NCI-H226 (cell line): Measurements from ENCODE around the gene NCR2.

Source experiments
- DNase-seq: peaks from one replicate; pipeline ENCODE4 v3.0.0-alpha.2; 2015

The NCR2 gene

DNA sequence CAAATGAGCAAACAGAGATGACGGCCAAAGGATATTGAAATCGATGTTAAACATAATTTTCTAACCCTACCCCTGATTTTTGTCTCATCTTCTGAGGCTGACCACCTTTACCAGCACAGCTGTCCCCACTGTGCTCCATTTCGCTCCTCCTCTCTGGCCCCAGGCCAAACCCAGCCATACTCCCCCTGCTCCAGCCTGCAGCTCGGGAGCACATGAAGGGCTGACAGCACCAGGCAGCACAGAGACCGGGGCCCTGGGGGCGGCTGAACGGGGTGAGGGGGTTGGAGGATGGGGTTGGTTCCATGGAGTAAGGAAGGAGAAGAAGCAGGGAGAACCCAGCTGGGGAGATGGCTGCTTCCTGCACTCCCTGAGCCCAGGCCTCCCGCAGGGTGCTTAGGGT, 3.2 kb upstream of the NCR2 start:
- no peak for DNase-seq

DNA sequence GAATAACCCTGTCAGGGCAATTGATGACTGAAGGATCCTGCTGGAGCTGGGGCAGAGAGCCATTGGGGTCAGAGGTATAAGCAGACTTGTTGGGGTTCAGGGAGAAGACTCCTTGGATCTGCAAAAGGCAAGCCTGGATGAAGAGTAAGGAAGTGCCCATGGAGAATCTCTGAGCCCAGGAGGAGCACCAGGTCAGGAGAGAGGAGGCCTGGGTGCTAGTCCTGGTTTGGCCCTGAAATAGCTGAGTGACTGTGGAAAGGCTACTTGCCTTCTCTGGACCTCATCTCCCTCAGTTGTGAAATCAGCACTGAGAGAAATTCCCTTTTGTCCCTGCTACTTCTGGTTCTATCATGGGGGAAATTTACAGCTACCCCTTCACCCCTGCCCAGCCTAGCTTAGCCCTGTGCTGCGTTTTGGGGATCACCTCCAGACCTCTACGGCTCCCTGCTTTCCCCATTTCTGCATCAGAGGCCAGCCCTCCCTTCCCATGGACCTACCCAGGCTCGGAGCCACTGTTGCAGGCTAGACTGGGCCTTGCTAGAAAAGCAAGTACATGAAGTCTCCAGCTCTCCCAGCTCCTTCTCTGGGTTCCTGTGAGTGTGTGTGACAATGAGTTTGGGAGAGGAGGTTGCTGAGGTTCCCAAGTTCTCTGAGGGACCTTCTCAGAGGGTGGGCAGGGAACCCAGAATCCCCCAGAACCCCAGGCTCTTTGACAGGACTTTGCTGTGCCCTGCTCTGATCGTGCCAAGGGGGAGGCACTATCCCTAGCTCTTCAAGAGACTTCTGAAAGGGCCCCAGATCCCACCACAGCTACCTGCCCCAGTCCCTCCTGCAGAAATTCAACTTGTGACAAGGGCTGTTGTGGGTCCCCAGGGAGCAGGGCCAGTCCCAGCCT, 2.3 kb upstream of the NCR2 start:
- DNase-seq: no peak

DNA sequence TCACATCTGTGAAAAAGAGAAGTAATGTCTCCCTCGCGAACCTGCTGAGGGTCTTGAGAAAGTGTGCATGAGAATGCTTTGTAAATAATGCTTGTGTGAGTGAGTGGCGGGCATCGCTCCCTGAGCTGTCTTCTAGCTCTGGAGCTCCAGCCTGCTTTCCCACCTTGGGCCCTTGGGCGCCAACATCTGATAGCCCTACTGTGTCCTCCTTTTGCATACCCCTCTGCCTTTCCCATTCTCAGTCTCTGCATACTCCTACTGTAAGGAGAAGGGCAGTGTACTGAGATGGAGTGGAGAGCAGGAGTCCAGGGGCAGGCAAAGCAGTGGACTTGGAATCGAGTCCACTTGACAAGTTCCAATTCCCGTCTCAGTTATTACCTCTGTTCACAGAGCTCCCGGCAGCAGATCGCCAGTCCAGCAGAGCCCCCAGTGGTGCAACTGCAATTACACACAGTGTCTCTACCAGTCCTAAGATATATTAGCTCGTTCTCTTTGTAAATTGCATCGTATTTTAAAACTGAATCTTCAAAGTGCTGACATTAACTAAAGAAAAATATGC, 847 bp upstream of the NCR2 start:
- DNase-seq: no peak

DNA sequence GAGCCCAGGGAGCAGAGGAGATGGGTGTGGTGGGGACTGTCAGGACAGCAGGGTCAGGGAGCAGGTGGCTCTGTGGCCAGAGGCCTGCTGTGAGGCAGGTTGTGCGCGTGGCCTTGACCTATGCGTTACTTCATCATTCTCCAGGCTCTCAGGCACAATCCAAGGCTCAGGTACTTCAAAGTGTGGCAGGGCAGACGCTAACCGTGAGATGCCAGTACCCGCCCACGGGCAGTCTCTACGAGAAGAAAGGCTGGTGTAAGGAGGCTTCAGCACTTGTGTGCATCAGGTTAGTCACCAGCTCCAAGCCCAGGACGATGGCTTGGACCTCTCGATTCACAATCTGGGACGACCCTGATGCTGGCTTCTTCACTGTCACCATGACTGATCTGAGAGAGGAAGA, 535 bp downstream of the NCR2 start:
- no peak for DNase-seq

DNA sequence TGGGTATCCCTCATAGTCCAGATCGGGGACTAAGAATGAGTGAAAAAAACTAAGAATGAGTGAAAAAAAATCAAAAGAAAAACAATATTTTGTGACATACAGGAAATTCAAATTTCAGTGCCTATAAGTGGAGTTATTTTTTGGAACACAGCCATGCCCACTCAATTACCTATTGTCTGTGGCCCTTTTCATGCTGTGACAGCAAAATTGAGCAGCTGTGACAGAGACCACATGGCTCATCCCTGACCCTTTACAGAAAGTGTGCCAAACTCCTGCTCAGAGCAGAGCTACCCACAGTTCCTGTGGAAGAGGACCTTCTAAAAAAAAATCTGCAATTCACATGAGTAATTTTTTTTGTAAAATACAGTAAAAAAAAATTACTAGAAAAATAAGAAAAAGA, 1.4 kb downstream of the NCR2 start:
- no peak for DNase-seq

DNA sequence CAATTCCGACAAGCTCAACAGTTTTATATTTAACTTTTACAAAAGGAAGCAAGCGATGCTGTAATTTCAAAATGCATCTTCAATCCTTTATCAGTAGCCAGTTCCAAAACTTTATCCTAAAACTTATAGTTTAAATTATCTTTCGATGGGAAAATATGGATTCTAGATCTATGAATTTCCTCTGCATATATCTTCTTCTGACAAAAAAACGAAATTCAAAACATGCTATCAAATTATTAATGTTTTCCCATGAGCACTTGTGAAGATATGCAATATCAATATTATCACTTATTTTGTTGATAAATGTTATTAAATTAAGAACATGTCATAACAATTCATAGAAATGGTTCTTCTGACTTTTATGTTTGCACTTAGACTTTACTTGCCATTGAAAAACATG, 2.3 kb downstream of the NCR2 start:
- no peak for DNase-seq

DNA sequence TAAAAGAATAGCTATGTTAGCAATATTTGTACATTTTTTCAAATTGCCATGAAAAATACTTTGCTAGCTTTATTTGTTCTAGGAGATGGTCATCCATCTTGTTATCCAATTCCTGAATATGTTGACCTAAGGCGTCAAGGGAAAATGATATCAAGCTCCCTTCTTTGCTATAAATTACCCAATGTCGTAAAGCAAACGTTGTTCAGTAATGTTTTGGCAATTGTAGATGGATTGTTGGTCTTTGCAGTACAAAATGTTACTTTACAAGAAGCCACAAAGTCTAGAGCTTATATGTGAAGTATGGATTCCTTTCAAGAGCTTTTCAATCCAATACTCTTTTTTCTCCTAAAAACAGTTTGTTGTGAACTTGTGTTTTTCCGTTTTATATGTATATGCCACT, 3.3 kb downstream of the NCR2 start:
- DNase-seq: no peak

DNA sequence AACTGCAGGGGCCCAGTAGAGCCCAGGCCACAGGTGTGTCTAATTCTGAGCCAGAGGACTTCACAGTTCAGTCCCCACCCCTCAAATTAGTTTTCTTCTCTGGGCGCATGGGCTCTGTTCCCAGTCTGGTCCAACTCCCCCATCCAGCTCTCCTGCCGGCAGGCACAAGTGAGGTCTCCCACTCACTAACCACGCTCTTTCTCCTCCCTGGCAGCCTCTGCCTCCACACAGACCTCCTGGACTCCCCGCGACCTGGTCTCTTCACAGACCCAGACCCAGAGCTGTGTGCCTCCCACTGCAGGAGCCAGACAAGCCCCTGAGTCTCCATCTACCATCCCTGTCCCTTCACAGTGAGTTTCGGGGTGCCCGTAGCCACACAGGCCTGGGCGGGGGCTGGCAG, 6.2 kb downstream of the NCR2 start:
- no peak for DNase-seq

DNA sequence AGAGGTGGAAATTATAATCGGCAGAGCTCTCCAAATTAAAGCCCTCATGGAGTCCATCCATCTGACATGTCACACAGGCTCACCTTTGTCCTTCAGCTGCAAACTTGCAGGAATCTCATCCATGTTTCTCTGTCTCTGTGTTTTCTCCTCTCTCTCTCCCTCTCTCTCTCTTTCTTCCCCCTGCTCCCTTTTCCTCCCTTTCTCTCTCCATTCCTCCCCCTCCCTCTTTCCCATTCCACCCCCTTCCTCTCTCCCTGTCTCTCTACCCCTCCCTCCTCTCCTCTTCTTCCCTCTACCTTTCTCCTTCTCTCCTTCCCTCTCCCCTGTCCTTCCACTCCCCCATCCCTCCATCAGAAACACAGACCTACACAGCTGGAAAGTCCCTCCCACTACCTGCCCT, 6.8 kb downstream of the NCR2 start:
- no peak for DNase-seq

DNA sequence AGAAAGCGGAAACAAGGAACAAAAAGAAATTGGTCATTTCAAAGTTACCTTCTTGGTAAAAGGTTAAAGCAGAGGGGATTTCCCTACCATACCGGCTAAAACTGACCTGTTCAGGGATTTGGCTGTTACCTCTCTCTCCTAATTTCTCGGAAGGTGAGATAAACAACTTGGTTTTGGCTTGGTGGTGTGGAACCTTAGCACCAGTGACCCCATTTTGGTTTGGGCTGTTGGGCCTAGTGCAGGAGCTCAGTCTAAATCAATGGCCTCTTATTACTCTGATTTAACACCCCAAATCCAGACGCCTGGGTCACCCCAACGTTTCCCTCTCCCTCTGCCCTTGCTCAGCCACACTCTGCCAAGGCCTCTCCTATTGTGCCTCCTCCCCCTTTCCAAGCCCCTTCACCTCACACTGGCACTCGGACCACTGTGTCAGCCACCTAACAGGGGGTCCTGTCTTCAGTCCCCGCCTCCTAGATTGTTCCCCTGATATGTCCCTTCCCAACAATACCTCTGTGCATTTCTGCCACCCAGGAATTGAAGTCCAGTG, 8.3 kb downstream of the NCR2 start:
- no peak for DNase-seq

DNA sequence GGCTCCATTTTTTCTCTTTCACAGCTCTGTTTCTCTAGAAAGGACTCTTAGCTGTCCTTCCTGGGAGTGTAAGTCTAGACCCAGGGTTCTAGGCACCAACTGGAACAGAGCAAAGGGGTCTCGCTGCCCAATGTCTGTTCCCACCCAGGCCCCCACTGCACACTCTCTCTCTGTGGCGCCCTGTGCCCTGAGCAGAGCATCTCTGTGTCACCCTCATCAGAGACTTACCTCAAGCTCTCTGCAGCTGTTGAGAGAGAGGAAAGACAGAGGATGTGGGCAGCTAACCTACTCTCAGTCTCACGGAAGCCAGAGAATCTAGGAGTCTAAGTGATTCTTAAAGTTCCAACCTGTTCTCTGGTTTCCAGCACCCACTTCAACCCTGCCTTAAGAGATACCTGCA, 9.5 kb downstream of the NCR2 start:
- no peak for DNase-seq

DNA sequence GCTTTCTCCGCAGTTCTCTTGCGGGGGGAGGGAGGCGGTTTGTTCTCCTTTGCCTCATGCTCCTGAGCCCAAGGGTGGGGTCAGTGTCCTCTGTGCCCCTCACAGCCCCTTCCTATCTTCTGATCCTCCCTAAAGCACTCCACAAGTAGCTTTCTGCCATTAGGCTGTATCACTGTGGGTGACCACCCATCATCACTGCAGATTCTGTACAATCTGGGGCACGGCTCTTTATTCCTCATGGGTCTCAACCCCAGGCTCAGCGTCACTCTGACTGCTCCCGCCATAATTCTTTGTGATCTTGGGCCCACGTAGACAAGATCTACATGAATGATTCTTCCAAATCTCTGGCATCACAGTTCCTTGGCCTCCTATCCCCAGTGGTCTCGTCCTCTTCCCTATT, 10.5 kb downstream of the NCR2 start:
- DNase-seq: no peak

DNA sequence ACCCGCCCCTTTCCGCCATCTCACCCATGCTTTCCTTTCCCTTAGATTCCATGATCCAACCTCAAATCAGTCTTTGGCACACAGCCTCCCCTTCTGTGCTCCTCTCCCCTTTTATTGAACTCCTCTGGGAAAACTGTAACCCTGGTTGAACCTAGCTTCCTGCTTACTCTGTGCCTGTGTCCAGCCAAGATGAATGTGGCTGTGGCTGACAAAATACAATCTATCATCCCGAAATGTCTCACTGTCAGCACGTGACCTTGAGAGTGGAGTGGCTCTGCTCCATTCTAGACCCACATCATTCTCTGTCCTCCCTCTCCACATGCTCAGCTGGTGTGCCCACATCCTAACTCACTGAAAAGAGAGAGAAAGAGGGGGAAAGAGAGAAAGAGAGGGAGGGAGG, 11.0 kb downstream of the NCR2 start:
- no peak for DNase-seq

DNA sequence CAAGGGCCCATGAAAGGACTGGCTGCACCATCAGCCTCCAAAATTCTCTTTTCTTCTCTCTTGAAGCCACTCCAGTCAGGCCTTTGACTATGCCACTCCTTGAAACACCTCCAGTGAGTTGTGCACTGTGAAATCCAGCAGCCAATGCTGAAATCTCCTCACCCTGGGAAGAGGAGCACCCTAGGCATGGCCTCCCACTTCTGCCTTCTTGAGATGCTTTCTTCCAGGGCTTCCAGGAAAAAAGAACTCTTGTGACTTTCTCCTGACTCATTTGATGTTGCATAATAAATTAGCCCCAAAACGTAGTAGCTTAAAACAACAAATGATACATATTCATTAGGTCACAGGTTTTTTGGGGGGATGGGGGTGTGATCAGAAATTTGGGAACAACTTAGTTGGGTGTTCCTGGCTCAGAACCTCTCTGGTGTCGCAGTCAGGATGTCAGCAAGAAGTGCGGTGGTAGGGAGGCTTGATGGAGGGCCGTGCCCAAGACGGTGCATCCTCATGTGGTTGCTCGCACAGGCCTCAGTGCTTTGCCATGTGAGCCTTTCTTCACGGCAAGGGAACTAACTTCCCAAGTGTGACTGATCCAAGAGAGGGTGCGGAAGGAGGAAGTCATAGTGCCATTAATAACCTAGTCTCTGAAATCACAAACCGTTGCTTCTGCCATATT, 12.1 kb downstream of the NCR2 start:
- DNase-seq: no peak

DNA sequence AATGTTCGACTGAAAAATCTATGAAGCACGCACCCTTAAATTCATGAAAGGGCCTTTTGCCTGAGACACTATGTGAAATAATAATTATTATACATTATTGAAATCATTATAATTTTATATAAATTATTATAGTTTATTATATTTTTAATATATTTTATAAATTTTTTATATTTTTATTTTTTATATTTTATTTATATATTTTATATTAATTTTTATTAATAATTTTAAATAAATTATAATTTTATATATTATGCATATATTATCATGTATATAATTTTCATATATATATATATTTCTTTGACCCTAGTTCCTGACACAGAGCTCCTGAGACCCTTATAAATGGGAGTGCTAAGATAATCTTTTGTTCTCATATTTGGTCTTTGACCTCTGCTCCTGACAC, 13.5 kb downstream of the NCR2 start:
- no peak for DNase-seq

DNA sequence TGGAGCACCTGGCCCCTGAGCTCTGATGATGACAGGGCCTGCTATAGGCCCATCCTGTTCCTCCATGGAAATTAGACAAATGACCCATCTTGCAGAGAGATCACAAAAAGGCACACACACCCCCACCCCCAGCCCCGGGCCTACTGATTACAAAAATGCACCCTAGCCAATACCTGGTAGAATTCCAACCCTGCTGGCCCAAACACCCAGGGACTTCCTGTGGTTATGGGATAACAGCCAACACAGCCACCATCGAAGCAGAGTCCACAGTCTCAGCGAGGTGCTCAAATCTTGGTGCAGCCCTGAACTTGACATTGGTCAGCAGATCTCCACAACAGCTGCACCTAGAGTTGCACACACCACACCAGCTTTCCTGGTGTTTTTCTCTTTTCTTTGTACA, 17.0 kb downstream of the NCR2 start:
- DNase-seq: no peak

DNA sequence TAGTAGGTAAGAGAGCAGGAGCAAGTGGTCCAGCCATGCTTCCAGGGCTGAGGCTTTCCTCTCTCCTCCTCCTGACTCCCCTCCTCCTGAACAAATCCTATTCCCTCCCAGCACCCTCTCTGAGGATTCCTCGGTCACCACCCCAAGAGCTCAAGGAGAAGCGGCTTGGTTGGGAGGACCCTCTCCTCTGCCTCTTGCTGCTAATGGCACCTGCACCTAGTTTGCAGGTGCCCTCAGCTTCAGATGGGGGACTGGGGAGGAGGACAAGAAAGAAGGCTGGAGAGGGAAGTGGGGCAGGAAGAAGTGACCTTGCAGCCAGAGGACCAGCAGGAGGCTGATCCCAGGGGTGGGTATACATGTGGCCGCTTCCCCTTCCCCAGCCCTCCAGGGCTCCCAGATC, 17.5 kb downstream of the NCR2 start:
- DNase-seq: no peak

DNA sequence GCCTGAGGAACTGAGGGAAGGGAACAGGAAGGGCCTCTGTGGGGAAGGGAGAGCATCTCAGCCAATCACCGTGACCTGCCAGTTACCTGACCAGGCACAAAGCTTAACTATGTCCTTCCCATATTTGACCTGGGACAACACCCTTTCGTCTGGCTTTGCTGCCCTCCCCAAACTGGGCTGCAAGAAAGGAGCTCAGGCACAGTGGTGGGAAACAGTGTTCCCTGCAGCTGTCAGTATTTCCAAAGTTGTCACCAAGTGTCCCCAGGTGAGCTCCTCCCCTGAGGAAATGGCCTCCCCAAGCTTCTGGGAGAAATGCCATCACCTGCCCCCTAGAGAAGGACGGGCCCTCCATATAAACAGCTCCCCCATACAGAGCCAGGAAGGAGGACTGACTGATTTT, 17.9 kb downstream of the NCR2 start:
- no peak for DNase-seq

DNA sequence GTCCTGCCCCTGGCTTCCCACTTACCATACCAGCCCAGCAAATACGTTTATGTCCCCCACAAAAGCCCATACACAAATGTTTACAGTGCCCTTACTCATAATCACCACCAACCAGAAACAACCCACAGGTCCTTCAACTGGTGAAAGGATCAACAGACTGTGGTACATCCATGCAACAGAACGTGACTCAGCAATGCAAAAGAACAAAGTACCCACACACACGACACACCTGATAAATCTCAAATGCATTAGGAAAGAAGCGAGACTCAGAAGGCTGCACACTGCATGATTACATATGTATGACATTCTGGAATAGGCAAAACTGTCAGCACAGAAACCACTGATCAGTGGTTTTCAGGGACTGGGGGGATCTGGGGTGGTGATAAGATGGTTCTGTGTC, 20.5 kb downstream of the NCR2 start:
- no peak for DNase-seq

DNA sequence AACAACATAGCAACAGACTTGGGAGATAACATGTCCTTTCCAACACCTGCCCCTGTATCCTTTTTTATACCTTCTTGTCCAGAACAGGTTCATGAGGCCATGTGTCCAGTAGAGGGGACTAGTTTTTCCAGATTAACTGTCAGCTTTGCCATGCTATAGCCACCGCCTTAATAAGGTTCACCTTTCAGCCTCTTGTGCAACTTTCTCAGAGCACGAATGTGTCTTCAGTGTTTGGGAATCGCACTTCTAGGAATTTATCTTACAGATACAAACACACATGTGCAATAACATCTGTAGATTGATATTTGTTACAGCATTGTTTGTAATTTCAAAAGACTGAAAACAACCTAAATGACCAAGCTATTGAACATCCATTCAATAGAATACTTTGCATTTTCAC, 21.4 kb downstream of the NCR2 start:
- no peak for DNase-seq

DNA sequence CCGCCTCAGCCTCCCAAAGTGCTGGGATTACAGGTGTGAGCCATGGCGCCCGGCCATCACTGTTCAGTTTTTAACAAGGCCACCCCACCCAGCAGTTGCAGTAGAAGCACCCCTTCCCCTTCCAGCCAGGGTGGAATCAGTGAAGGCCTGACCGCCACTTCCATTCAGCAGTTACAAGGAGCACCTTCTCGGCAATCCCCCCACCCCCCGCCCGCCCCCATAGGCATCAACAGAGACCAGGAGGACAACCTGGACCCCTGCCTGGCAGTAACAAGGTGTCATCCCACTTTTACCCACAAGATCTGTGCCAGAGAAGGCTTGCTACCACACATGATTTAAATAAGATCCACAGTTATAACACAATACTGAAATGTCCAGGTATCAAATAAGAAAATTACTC, 23.1 kb downstream of the NCR2 start:
- DNase-seq: no peak

DNA sequence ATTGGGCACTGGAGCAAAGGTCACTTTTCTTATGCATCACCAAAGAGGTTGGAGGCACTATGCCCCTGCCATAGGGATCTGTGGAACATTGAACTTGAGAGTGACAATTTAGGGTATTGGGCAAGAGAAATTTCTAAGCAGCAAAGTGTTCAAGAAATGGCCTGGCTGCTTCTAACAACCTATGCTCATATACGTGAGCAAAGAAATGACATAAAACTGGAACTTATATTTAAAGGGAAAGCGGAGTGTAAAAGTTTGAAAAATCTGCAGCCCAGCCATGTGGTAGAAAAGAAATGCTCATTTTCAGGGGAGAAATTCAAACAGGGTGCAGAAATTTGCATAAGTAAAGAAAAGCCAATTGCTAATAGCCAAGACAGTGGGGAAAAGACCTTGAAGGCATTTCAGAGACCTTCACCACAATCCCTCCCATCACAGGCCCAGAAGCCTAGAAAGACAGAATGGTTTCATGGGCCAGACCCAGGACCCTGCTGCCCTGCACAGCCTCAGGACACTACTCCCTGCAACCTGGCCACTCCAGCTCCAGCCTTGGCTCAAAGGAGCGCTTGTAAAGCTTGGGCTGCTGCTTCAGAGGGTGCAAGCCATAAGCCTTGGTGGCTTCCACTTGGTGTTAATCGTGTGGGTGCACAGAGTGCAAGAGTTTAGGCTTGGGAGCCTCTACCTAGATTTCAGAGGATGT, 24.4 kb downstream of the NCR2 start:
- no peak for DNase-seq

DNA sequence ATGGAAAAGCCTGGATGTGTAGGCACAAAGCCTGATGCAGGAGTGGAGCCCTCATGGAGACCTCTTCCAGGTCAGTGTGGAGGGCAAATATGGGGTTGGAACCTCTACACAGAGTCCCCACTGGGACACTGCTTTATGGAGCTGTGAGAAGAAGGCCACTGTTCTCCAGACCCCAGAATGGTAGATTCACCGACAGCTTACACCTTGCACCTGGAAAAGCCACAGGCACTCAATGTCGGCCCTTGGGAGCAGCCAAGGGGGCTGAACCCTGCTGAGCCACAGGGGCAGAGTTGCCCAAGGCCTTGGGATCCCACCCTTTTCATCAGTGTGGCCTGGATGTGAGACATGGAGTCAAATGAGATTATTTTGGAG, 24.9 kb downstream of the NCR2 start:
- no peak for DNase-seq

DNA sequence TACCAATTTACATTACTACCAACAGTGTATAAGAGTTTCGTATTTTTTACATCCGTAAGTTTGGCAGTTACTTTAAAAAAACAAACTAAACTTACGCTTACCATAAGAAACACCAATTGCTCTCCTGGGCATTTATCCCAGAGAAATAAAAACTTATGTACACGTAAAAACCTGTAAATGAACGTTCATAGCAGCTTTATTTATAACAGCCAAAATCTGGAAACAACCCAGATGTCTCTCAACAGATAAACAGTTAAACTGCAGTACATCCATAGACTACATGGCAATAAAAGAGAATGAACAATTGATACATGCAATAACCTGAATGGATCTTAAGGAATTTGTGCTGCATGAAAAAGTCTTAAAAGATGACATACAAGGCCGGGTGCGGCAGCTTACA, 30.7 kb downstream of the NCR2 start:
- no peak for DNase-seq
